ELR (cell line): ENCODE data around the gene CDY1.
"Not testable (repeated sequence)": the region's sequence is repeated elsewhere in the genome, so short reads cannot be mapped to it uniquely, and the experiment has no call there.

Experiments
- DNase-seq: peaks from one replicate; pipeline ENCODE4 v3.0.0-alpha.2; 2015; ENCODE audit warnings: low read depth

The CDY1 gene, protein sequence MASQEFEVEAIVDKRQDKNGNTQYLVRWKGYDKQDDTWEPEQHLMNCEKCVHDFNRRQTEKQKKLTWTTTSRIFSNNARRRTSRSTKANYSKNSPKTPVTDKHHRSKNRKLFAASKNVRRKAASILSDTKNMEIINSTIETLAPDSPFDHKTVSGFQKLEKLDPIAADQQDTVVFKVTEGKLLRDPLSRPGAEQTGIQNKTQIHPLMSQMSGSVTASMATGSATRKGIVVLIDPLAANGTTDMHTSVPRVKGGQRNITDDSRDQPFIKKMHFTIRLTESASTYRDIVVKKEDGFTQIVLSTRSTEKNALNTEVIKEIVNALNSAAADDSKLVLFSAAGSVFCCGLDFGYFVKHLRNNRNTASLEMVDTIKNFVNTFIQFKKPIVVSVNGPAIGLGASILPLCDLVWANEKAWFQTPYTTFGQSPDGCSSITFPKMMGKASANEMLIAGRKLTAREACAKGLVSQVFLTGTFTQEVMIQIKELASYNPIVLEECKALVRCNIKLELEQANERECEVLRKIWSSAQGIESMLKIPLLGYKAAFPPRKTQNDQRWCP

DNA sequence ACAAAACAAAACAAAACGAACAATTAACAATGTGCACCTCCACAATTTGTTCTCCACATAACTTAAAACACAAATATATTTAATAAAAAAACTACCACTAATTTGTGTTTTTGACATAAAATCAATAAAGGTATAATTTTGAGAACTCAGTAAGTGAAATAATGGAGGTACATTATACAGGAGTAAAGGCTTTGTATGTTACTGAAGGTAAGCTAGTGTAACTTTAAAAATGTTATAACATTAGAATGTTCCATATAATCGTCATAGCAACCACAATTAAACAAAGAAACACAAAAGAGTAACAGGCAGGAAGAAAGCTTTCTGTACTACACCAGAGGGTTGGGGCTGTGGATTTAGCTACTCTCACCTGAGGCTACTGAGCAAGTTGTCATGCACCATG lies at the start of gene CDY1:
CDY1 (plus strand) TSS at position 301 of the 400 bp plus-strand sequence. CDS start 326 bp downstream, outside the sequence.
- DNase-seq = not testable (repeated sequence)

DNA sequence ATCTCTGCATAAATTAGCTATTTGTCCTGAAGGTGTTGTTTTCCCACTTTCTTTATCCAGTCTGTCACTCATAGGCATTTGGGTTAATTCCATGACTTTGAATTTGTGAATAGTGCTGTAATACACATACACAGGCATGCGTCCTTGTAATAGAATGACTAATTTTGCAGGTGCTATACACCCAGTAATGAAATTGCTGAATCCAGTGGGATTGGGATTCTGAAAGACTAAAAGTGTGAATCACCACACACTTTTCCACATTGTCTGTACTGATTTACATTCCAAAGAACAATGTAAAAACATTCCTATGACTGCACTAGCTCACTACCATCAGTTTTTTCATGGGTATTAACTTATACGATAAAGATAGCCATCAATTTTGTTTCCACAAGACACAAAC lies 28.6 kb upstream of the CDY1 start:
- not testable (repeated sequence) for DNase-seq

DNA sequence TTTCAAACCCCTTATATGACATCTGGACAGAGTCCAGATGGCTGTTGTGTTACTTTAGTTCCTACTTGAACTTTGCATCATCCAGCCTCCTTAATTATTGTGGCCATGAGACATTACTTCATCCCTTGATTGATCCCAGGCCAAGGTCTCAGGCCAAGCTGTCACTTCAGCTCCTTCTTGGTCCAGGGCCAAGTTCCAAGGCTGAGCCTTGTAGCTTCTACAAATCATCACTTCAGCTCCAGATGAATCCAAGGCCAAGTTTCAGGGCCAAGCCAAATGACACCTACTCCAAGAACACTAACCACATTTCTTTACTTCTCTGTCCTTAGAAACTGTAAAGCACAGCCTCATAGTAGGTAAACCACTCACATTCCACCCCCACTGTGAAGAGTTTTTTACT lies 1.7 kb upstream of the CDY1 start:
- DNase-seq = not testable (repeated sequence)

DNA sequence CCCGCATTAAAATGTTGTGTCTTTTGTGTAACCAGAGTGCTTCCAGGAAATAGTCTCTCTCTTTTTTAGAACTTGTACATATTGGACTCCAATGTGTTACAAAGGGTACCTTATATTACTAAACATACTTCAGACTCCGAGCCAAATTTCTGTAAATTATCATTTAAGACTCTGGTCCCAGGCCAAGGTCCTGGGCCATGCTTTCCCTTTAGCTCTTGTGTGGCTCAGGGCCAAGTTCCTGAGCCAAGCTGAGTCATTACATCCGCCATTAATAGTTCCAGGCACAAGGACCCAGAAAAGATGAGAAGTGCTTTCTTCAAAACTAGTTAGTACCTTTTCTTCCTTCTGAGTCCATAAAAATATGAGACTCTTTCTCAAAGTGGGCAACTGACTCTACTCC lies 4.6 kb downstream of the CDY1 start:
- DNase-seq = not testable (repeated sequence)

DNA sequence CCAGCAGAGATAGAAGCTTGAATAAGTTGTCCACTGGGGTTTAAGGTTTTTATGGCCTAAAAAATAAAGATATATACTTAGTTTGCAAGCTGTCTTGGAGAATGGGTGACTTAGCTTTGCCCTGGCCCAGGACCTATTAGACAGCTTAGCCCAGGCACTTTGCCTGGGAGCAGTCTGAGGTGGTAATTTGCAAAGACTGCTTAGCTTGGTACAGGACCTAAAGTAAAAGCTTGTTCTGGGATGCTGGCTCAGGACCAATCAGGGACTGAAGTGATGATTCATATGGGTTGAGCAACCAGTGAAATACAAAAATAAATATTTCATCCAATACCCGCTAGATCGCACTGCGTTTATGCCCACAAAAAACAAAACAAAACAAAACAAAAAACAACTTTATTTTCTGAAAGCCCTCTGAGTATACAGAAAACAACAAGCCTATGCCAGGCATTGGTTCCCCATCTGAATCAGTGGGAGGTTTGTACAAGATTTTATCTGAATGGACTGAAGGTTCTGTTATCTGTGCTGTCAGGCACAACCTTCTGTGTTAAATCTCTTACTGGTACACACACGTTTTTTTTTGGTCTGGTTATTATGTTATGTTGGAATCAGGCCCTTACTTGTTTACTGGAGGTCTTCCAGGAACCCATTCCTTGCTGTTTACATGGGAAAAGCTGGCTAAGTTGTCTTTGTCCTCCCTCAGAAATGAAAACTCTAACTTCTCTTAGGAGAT lies 8.6 kb downstream of the CDY1 start:
- not testable (repeated sequence) for DNase-seq

DNA sequence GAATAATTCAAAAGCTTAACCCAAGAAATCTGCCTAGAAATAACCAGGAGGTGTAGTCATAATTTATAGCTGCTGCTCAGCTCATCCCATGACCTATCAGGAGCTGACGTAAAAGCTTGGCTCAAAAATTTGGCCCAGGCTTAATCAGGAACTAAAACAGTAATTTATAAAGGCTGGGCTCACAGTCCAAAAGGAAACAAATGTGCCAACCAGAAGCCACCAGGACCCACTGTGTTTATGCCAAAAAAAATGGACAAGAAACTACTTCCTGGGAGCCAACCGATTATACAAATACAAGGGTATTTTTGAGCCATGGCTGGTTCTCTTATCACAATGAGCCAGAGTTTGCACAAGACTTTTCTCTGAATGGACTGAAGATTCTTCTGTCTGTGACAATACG lies 17.9 kb downstream of the CDY1 start:
- DNase-seq = not testable (repeated sequence)

DNA sequence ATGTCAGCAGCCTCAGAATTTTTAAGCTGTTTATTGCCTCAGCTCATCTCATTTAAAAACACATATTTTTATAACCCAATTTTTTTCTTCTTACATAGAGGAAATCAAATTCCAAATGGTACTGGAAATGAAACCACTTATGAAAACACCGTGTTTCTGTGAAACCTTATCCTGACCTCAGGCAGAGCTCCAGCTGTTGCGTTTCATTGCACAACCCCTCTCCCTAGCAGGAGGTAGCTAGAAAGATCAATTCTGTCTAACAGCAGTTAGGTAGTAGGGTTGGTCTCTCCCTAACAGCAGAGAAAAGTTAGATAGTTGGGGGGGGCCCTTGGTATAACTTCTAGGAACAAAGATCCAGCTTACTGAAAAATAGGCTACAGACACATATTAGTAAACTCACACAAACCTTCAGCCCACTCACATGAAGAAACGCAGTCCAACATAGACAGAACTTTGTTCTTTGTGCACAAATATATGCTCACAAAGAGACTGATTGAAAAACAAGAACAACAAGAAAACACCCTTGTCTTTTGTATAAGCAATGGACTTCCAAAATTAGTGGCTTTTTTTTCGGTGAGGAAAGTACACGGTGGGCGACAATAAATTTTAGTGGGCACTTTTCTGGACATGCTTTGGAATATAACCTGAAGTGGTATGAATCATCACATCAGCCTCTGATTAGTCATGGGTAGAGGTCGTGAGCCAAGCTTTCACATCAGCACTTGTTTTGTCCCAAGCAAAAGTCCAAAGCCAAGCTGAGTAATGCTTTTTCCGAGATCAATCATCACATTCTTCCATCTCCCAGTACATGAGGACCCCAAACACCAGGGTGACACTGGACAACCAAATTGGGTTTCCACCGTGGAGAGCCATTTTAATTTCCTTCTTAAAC lies 21.4 kb downstream of the CDY1 start:
- not testable (repeated sequence) for DNase-seq
